Nephron progenitor cell (in vitro differentiated cells): ENCODE data around the gene COPB2.
A peak's percentile ranks its signal among the peaks of the same experiment; 100 is the strongest.

Experiments used
- DNase-seq: peaks from one replicate; pipeline ENCODE4 v3.0.0; 2021
- H3K27ac Mint-ChIP-seq: 2 replicates; pipeline ENCODE4 v1.8.0; 2021; ENCODE audit warnings: mild to moderate bottlenecking, moderate library complexity, mixed read lengths
- H3K27me3 Mint-ChIP-seq: 2 replicates; pipeline ENCODE4 v1.8.0; 2021; ENCODE audit warnings: mild to moderate bottlenecking, low read depth, mixed read lengths; ENCODE audit not compliant: poor library complexity
- H3K36me3 Mint-ChIP-seq: 2 replicates; pipeline ENCODE4 v1.8.0; 2021; ENCODE audit warnings: low read depth, mixed read lengths
- H3K4me1 Mint-ChIP-seq: 2 replicates; pipeline ENCODE4 v1.8.0; 2021; ENCODE audit warnings: mixed read lengths
- H3K4me3 Mint-ChIP-seq: 2 replicates; pipeline ENCODE4 v1.8.0; 2021; ENCODE audit warnings: mild to moderate bottlenecking, moderate library complexity, mixed read lengths
- H3K9me3 Mint-ChIP-seq: 2 replicates; pipeline ENCODE4 v1.8.0; 2021; ENCODE audit warnings: mild to moderate bottlenecking, moderate library complexity, mixed read lengths
- TF ChIP-seq, protein P1 (sequence below): fragments of 200-600 bp; sonication (generic); IDR thresholded peaks from 2 replicates; pipeline ENCODE4 v1.5.0; 2021; ENCODE audit warnings: antibody characterized with exemption

The COPB2 gene

DNA sequence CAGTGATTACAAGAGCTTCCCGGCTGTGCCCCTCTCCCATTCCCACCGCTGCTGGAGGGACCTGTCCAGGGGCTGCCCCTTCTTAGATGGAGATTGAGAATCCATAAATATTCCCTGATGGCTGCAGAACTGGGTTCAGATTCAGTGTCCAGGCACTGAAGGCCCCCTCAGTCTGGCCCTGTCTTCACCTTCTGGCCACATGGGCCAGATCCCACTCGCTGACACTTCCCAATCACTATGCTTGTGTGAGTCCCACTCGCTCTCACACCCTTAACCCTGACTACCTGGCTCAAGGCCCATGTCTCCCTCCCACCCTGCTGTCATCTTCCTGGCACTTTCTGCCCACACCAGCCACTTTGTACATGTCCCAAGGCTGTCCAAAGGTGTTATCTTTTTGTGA lies 61.1 kb downstream of the COPB2 start:
- TF ChIP-seq, protein P1, sequence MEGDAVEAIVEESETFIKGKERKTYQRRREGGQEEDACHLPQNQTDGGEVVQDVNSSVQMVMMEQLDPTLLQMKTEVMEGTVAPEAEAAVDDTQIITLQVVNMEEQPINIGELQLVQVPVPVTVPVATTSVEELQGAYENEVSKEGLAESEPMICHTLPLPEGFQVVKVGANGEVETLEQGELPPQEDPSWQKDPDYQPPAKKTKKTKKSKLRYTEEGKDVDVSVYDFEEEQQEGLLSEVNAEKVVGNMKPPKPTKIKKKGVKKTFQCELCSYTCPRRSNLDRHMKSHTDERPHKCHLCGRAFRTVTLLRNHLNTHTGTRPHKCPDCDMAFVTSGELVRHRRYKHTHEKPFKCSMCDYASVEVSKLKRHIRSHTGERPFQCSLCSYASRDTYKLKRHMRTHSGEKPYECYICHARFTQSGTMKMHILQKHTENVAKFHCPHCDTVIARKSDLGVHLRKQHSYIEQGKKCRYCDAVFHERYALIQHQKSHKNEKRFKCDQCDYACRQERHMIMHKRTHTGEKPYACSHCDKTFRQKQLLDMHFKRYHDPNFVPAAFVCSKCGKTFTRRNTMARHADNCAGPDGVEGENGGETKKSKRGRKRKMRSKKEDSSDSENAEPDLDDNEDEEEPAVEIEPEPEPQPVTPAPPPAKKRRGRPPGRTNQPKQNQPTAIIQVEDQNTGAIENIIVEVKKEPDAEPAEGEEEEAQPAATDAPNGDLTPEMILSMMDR, result no peak
- Mint-ChIP-seq H3K27me3 (peaks cover 53% of the 10 kb centered on the region), H3K4me3 (no peak overlapping the region), H3K36me3 (no peaks in the 10 kb centered on the region), H3K4me1 (peaks cover 16% of the 10 kb centered on the region), H3K9me3 (no peaks in the 10 kb centered on the region), H3K27ac (peak overlapping the region; percentile 80)
- DNase-seq, result no peak

DNA sequence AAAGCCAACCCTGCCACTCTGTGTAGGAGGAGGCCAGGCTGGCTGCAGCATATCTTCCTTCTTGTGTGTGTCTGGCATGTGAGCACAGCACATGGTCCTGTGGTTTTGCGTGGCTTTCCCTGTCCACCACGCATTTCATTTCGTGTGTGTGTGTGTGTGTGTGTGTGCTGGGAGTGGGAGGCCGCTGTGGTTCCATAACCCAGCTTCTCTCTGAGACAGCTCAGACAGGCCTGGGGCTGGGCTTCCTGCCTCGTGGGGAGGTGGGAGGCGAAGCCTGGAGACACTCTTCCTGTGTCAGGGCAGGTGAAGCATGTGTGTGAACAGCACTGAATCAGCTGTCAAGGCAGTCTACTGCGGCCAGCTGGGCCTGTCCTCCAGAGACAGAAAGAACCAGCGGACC lies 61.6 kb downstream of the COPB2 start:
- TF ChIP-seq, protein P1, result no peak
- H3K27me3 Mint-ChIP-seq, result peaks cover 50% of the 10 kb centered on the region
- DNase-seq, result no peak
- H3K27ac Mint-ChIP-seq, result no peak overlapping the region
- H3K4me1 Mint-ChIP-seq, result peaks cover 16% of the 10 kb centered on the region
- no peaks in the 10 kb centered on the region for H3K36me3 Mint-ChIP-seq
- no peak overlapping the region for H3K4me3 Mint-ChIP-seq
- no peaks in the 10 kb centered on the region for H3K9me3 Mint-ChIP-seq

DNA sequence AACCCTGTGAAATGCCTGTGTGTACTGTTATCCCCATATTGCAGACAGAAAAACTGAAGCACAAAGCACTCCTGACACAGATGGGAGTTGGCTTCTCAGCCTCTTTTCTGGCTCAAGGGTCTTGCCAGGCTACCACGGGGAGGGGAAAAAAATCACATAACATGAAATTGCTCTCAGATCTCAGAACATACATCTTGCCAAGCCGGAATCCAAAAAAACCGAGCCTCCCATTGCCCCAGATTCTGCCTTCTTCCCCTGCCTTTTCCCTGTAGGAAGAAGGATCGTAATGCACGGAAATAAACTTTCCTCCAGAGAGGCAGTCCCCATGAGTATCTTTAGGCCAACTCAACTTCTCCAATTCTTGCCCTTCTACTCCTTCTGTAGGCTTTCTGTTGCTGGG lies 62.2 kb downstream of the COPB2 start:
- Mint-ChIP-seq H3K27me3 (peaks cover 44% of the 10 kb centered on the region), H3K9me3 (no peaks in the 10 kb centered on the region), H3K27ac (no peak overlapping the region), H3K4me1 (peaks cover 16% of the 10 kb centered on the region), H3K36me3 (no peaks in the 10 kb centered on the region), H3K4me3 (no peak overlapping the region)
- DNase-seq, result no peak
- TF ChIP-seq, protein P1, result no peak

DNA sequence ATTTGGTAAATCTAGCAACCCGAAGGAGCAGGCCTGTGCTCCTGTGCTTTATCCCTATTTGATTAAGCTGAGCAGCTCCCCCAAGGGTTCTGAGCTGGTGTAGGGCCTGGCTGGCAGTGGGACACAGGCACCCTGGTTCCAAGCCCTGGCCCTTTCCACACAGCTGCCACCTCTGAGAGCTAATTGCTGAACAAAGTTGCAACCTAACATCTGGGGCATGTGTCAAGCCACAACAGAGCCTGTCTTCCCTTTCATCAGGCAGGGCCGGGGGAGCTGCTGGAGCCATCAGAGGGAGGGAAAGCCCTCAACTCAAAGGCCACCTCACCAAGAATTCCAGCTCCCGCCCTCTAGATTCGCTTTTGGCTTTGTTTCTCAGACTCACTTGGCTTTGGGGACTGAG lies 62.7 kb downstream of the COPB2 start:
- H3K4me1 Mint-ChIP-seq, result peaks cover 16% of the 10 kb centered on the region
- no peak for DNase-seq
- H3K4me3 Mint-ChIP-seq, result no peak overlapping the region
- no peak overlapping the region for H3K27ac Mint-ChIP-seq
- H3K9me3 Mint-ChIP-seq, result no peaks in the 10 kb centered on the region
- peaks cover 39% of the 10 kb centered on the region for H3K27me3 Mint-ChIP-seq
- TF ChIP-seq, protein P1, result no peak
- no peaks in the 10 kb centered on the region for H3K36me3 Mint-ChIP-seq

DNA sequence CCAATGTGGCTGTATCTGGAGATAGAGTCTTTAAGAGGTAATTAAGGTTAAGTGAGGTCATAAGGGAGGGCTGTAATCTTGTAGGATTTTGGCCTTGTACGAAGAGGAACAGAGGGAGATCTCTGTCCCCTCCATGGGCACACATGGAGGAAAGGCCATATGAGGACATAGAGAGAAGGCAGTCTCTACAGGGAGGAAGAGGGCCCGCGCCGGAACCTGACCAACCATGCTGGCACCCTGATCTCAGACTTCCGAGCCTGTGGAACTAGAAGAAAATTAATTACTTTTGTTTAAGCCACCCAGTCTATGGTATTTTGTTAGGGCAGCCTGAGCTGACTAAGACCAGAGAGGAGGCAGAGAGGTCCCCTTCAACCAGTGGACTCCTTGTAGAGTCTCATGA lies 63.3 kb downstream of the COPB2 start:
- Mint-ChIP-seq H3K4me1 (peaks cover 16% of the 10 kb centered on the region), H3K4me3 (no peak overlapping the region), H3K27me3 (peaks cover 33% of the 10 kb centered on the region), H3K9me3 (no peaks in the 10 kb centered on the region), H3K36me3 (no peaks in the 10 kb centered on the region), H3K27ac (no peak overlapping the region)
- DNase-seq, result no peak
- TF ChIP-seq, protein P1, result no peak

DNA sequence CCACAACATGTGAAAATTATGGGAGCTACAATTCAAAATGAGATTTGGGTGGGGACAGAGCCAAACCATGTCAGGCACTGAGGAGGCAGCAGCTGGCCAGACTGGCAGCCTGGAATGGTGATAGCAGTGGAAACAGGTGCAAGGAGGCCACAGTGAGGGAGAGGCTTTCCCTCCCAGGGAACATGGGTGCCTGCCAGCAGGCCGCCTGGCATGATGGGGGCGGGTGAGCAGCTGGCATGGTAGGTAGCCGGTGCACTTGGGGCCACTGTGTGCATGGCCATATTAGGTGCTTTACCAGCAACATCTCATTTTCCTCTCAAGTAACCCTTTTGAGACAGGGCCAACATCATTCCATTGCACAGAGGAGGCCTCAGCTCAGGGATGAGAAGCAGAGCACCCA lies 63.9 kb downstream of the COPB2 start:
- Mint-ChIP-seq H3K9me3 (no peaks in the 10 kb centered on the region), H3K27me3 (peaks cover 27% of the 10 kb centered on the region), H3K4me1 (peaks cover 16% of the 10 kb centered on the region), H3K4me3 (no peak overlapping the region), H3K36me3 (no peaks in the 10 kb centered on the region), H3K27ac (no peak overlapping the region)
- no peak for DNase-seq
- TF ChIP-seq, protein P1, result no peak
